Measurements from ENCODE around the gene PARP6. TPM values are rescaled to one million over a fixed set of nuclear protein-coding genes. Genes with fewer than 3 reads are reported as not detected.

Gene PARP6
- total and polyA plus RNA-seq, 2 donors (not counting 1 experiment from before 2014, with no cell fraction given), result 118 to 134 TPM

- intact Hi-C loops (cut with micrococcal nuclease), result no loop called here
- H3K27ac Mint-ChIP-seq, result no peak overlapping the region
Observed at GRCh38 chr15:72304596-72304995, 32.2 kb upstream of the PARP6 start.

GRCh38 chr15:72302955-72303354 lies 30.6 kb upstream of the PARP6 start:
- intact Hi-C loops (cut with micrococcal nuclease), result no loop called here
- CTCF ChIA-PET, result no interaction called here

More at GRCh38 chr15:72304596-72304995, 32.2 kb upstream of the PARP6 start:
- Histone ChIP-seq H3K4me1 (ENCODE audit: control insufficient read depth in 2 of 2, insufficient read depth in 2 of 2, low read length in 2 of 2) (peaks cover 0 to 3% of the 10 kb centered on the region in 2 donors), H3K9ac (ENCODE audit: low read length) (no peak overlapping the region), H3K79me2 (ENCODE audit: control insufficient read depth, insufficient read depth, low read length) (no peaks in the 10 kb centered on the region), H3K9me3 (ENCODE audit: control extremely low read depth in 1 of 3, control insufficient read depth in 2 of 3, insufficient read depth in 1 of 3, low read length in 2 of 3) (no peaks in the 10 kb centered on the region), H3K4me2 (replicated peaks; ENCODE audit: low read depth, low read length, poor library complexity, severe bottlenecking) (no peak overlapping the region), H3K36me3 (replicated peaks in 1 of 2; ENCODE audit: control extremely low read depth in 1 of 2, control insufficient read depth in 1 of 2, extremely low read depth in 1 of 2, insufficient read depth in 2 of 2, low read length in 1 of 2) (no peaks in the 10 kb centered on the region), H2AFZ (ENCODE audit: insufficient read depth, low read depth, low read length, poor library complexity, severe bottlenecking) (no peak overlapping the region), H4K20me1 (ENCODE audit: control insufficient read depth, insufficient read depth, low read length, poor library complexity, severe bottlenecking) (no peaks in the 10 kb centered on the region), H3K4me3 (ENCODE audit: control extremely low read depth in 1 of 5, extremely low read depth in 1 of 5, insufficient read depth in 1 of 5, low read depth in 2 of 5, low read length in 4 of 5) (no peak overlapping the region), H3K27me3 (replicated peaks in 1 of 4; ENCODE audit: control extremely low read depth in 1 of 4, control insufficient read depth in 3 of 4, insufficient read depth in 4 of 4, low read length in 3 of 4) (no peaks in the 10 kb centered on the region), H3K27ac (ENCODE audit: low read length in 2 of 2) (no peak overlapping the region)
- CTCF ChIA-PET, result interaction anchor here (0.5 kb wide), 1 partner anchor 762 kb away, joined by 5 read pairs; no protein-coding TSS in a partner anchor
- no peaks in the 10 kb centered on the region for H3K9me3 Mint-ChIP-seq (ENCODE audit: insufficient read depth)
- H3K4me3 Mint-ChIP-seq, result no peak overlapping the region
- H3K4me1 Mint-ChIP-seq, result peaks cover 3% of the 10 kb centered on the region
- ATAC-seq (ENCODE audit: low read depth), result no peak
- TF ChIP-seq EZH2 (IDR thresholded peaks at IDR 0.05; ENCODE audit: borderline replicate concordance, insufficient read depth, low read depth, low read length, poor library complexity, severe bottlenecking) (no peak), CTCF (IDR thresholded peaks at IDR 0.05) (no peak)
- no peaks in the 10 kb centered on the region for H3K27me3 Mint-ChIP-seq
- WGBS (ENCODE audit: insufficient coverage), result 100% methylated on average over 6 of the region's 7 CpGs
- no peak for DNase-seq
- POLR2A ChIA-PET, result no interaction called here

More at GRCh38 chr15:72302955-72303354, 30.6 kb upstream of the PARP6 start:
- Histone ChIP-seq H3K36me3 (replicated peaks in 1 of 2; ENCODE audit: control extremely low read depth in 1 of 2, control insufficient read depth in 1 of 2, extremely low read depth in 1 of 2, insufficient read depth in 2 of 2, low read length in 1 of 2) (no peaks in the 10 kb centered on the region), H3K9me3 (ENCODE audit: control extremely low read depth in 1 of 3, control insufficient read depth in 2 of 3, insufficient read depth in 1 of 3, low read length in 2 of 3) (no peaks in the 10 kb centered on the region), H3K79me2 (ENCODE audit: control insufficient read depth, insufficient read depth, low read length) (no peaks in the 10 kb centered on the region), H3K4me3 (ENCODE audit: control extremely low read depth in 1 of 5, extremely low read depth in 1 of 5, insufficient read depth in 1 of 5, low read depth in 2 of 5, low read length in 4 of 5) (no peak overlapping the region), H3K27me3 (replicated peaks in 1 of 4; ENCODE audit: control extremely low read depth in 1 of 4, control insufficient read depth in 3 of 4, insufficient read depth in 4 of 4, low read length in 3 of 4) (no peaks in the 10 kb centered on the region), H2AFZ (ENCODE audit: insufficient read depth, low read depth, low read length, poor library complexity, severe bottlenecking) (no peak overlapping the region), H4K20me1 (ENCODE audit: control insufficient read depth, insufficient read depth, low read length, poor library complexity, severe bottlenecking) (no peaks in the 10 kb centered on the region), H3K9ac (ENCODE audit: low read length) (no peak overlapping the region), H3K27ac (ENCODE audit: low read length in 2 of 2) (no peak overlapping the region), H3K4me1 (ENCODE audit: control insufficient read depth in 2 of 2, insufficient read depth in 2 of 2, low read length in 2 of 2) (peaks cover 0 to 3% of the 10 kb centered on the region in 2 donors), H3K4me2 (replicated peaks; ENCODE audit: low read depth, low read length, poor library complexity, severe bottlenecking) (no peak overlapping the region)
- no CpG with 5 or more reads among the region's 1 CpG for WGBS (ENCODE audit: insufficient coverage)
- Mint-ChIP-seq H3K27ac (no peak overlapping the region), H3K27me3 (no peaks in the 10 kb centered on the region), H3K4me1 (peaks cover 3% of the 10 kb centered on the region), H3K9me3 (ENCODE audit: insufficient read depth) (no peaks in the 10 kb centered on the region), H3K4me3 (no peak overlapping the region)
- no peak for TF ChIP-seq CTCF (IDR thresholded peaks at IDR 0.05)
- TF ChIP-seq EZH2 (IDR thresholded peaks at IDR 0.05; ENCODE audit: borderline replicate concordance, insufficient read depth, low read depth, low read length, poor library complexity, severe bottlenecking), result no peak
- DNase-seq (no peak), ATAC-seq (ENCODE audit: low read depth) (no peak)
- POLR2A ChIA-PET, result no interaction called here

All from B cell (primary cell).